Keratinocyte (primary cell): ENCODE results near the gene PRELID3B. TPM values are rescaled to one million over a fixed set of nuclear protein-coding genes. Genes with fewer than 3 reads are reported as not detected.

Experiments used
- DNase-seq: peaks from one replicate; pipeline ENCODE4 v3.0.0-alpha.2; 2011; ENCODE audit warnings: low read depth, missing footprints, low spot score
- FAIRE-seq: peaks from 2 replicates; lab custom pipeline; 2011; peaks lifted over from hg19 to GRCh38; lab: Jason Lieb, UNC
- H2AFZ ChIP-seq: 2 replicates; pipeline ENCODE4 v1.6.0; 2012; ENCODE audit warnings: low read length, control low read depth, inconsistent platforms; ENCODE audit not compliant: control insufficient read depth
- H3K27ac ChIP-seq: 2 replicates; pipeline ENCODE4 v1.5.1; 2011; ENCODE audit warnings: low read length; ENCODE audit not compliant: control insufficient read depth, insufficient read depth
- H3K27me3 ChIP-seq: 3 replicates; pipeline ENCODE4 v1.6.0; 2011; ENCODE audit warnings: low read length; ENCODE audit not compliant: control insufficient read depth, insufficient read depth; ENCODE audit errors: extremely low read depth
- H3K36me3 ChIP-seq, 2 experiments: 2 replicates in 1 of 2; 3 replicates in 1 of 2; pipeline ENCODE4 v1.5.1; 2011; ENCODE audit warnings: low read length in 2 of 2, mild to moderate bottlenecking in 1 of 2; ENCODE audit not compliant: control insufficient read depth in 2 of 2, insufficient read depth in 2 of 2; ENCODE audit errors: extremely low read depth in 1 of 2
- H3K4me1 ChIP-seq: 3 replicates; pipeline ENCODE4 v1.5.1; 2011; ENCODE audit warnings: low read length; ENCODE audit not compliant: control insufficient read depth, insufficient read depth; ENCODE audit errors: extremely low read depth
- H3K4me2 ChIP-seq: 3 replicates; pipeline ENCODE4 v1.6.0; 2011; ENCODE audit warnings: low read depth, low read length; ENCODE audit not compliant: control insufficient read depth, insufficient read depth; ENCODE audit errors: extremely low read depth
- H3K4me3 ChIP-seq, 3 experiments: fragments of 200-600 bp in 1 of 3; sonication (generic) in 1 of 3; 2 replicates in 2 of 3; 3 replicates in 1 of 3; pipeline ENCODE4 v1.5.1; 2011 to 2016; ENCODE audit warnings: low read length in 3 of 3, mild to moderate bottlenecking in 3 of 3, control low read depth in 2 of 3, inconsistent platforms in 1 of 3, low read depth in 1 of 3, mixed read lengths in 1 of 3, mixed run types in 1 of 3, moderate library complexity in 1 of 3; ENCODE audit not compliant: control insufficient read depth in 2 of 3, insufficient read depth in 2 of 3; ENCODE audit errors: extremely low read depth in 1 of 3
- H3K79me2 ChIP-seq: 2 replicates; pipeline ENCODE4 v1.6.0; 2012; ENCODE audit warnings: low read length; ENCODE audit not compliant: control insufficient read depth, insufficient read depth
- H3K9ac ChIP-seq: 3 replicates; pipeline ENCODE4 v1.6.0; 2011; ENCODE audit warnings: low read length; ENCODE audit not compliant: control insufficient read depth, insufficient read depth; ENCODE audit errors: extremely low read depth
- H3K9me1 ChIP-seq: 3 replicates; pipeline ENCODE4 v1.6.0; 2011; ENCODE audit warnings: low read length; ENCODE audit not compliant: control insufficient read depth, insufficient read depth; ENCODE audit errors: extremely low read depth
- H3K9me3 ChIP-seq: 2 replicates; pipeline ENCODE4 v1.5.1; 2012; ENCODE audit warnings: low read depth, low read length; ENCODE audit not compliant: control insufficient read depth
- H4K20me1 ChIP-seq: 3 replicates; pipeline ENCODE4 v1.6.0; 2011; ENCODE audit warnings: low read length; ENCODE audit not compliant: control insufficient read depth, insufficient read depth; ENCODE audit errors: extremely low read depth
- CTCF ChIP-seq, 3 experiments: IDR thresholded peaks in 1 of 3; conservative IDR thresholded peaks in 1 of 3; optimal IDR thresholded peaks in 1 of 3; 2 replicates in 2 of 3; 3 replicates in 1 of 3; pipeline versions ENCODE3 to v1.5.1; 2011; ENCODE audit warnings: low read length in 3 of 3, mild to moderate bottlenecking in 3 of 3, moderate library complexity in 2 of 3, control low read depth in 1 of 3, inconsistent platforms in 1 of 3; ENCODE audit not compliant: insufficient read depth in 2 of 3; ENCODE audit errors: extremely low read depth in 1 of 3
- EZH2 ChIP-seq: IDR thresholded peaks from one replicate; pipeline ENCODE4 v1.6.1; 2012; ENCODE audit warnings: inconsistent platforms, mild to moderate bottlenecking, low read length, moderate library complexity
- dilution Hi-C: fragments of 300-500 bp; cut with MboI; formaldehyde crosslinking; loops from one replicate; pipeline ENCODE4 v1.7.0; 2020; ENCODE audit warnings: low sequenced_read_pairs; ENCODE audit not compliant: extremely low pct_ligation_motif_present
- polyA plus RNA-seq, 5 experiments: library from polyadenylated mRNA; depleted of rRNA in 3 of 5; stranded (reverse) in 3 of 5; stranded (forward) in 1 of 5; unstranded in 1 of 5; fragments of >200 nt; gene quantifications; 1 replicate in 1 of 5; 2 replicates in 3 of 5; 3 replicates in 1 of 5; pipeline versions ENCODE4 v1.2.1 to v1.2.3, GENCODE V29; 2011 to 2012; ENCODE audit warnings: missing spikeins in 2 of 5, low read depth in 1 of 5, low replicate concordance in 1 of 5

Gene PRELID3B
- polyA plus RNA-seq, 1 donor (not counting 4 experiments of a cell fraction or from before 2014, with no cell fraction given), result 86.9 TPM

GRCh38 chr20:59050437-59050836 lies 7.9 kb upstream of the PRELID3B start:
- Histone ChIP-seq H3K4me1 (no peaks in the 10 kb centered on the region), H4K20me1 (no peaks in the 10 kb centered on the region), H3K9me3 (no peaks in the 10 kb centered on the region), H3K36me3 (no peaks in the 10 kb centered on the region), H2AFZ (no peak overlapping the region), H3K79me2 (no peaks in the 10 kb centered on the region), H3K4me3 (no peak overlapping the region), H3K4me2 (no peak overlapping the region), H3K27me3 (no peaks in the 10 kb centered on the region), H3K9me1 (no peaks in the 10 kb centered on the region), H3K9ac (no peak overlapping the region), H3K27ac (no peak overlapping the region)
- dilution Hi-C loops, result no loop called here
- FAIRE-seq, result no peak
- no peak for TF ChIP-seq CTCF (optimal IDR thresholded peaks at IDR 0.05 in 1 of 3, IDR thresholded peaks at IDR 0.05 in 1 of 3, conservative IDR thresholded peaks at IDR 0.05 in 1 of 3; ENCODE audit: extremely low read depth in 1 of 3, insufficient read depth in 2 of 3, low read length in 3 of 3)
- TF ChIP-seq EZH2, result no peak
- DNase-seq, result no peak

GRCh38 chr20:59048681-59049030 lies 6.1 kb upstream of the PRELID3B start:
- DNase-seq, result no peak
- no peak overlapping the region for H2AFZ ChIP-seq
- no peak overlapping the region for H3K27ac ChIP-seq
- no peak for FAIRE-seq
- no peak overlapping the region for H3K9ac ChIP-seq
- H3K4me2 ChIP-seq, result no peak overlapping the region
- H3K4me1 ChIP-seq, result peaks cover 3% of the 10 kb centered on the region
- H4K20me1 ChIP-seq, result no peaks in the 10 kb centered on the region
- no peak overlapping the region for H3K4me3 ChIP-seq
- H3K9me1 ChIP-seq, result no peaks in the 10 kb centered on the region
- TF ChIP-seq EZH2, result no peak
- TF ChIP-seq CTCF (optimal IDR thresholded peaks at IDR 0.05 in 1 of 3, IDR thresholded peaks at IDR 0.05 in 1 of 3, conservative IDR thresholded peaks at IDR 0.05 in 1 of 3; ENCODE audit: extremely low read depth in 1 of 3, insufficient read depth in 2 of 3, low read length in 3 of 3), result no peak
- no peaks in the 10 kb centered on the region for H3K9me3 ChIP-seq
- H3K79me2 ChIP-seq, result no peaks in the 10 kb centered on the region
- dilution Hi-C loops, result no loop called here
- H3K36me3 ChIP-seq, result no peaks in the 10 kb centered on the region
- no peaks in the 10 kb centered on the region for H3K27me3 ChIP-seq
